ENCODE results near the gene IFNAR1.

GRCh38 chr21:33305344-33305671 is 19.5 kb upstream of the IFNAR1 start:
- no peak for TF ChIP-seq CTCF (IDR thresholded peaks at IDR 0.05)
- no peak for TF ChIP-seq EP300 (IDR thresholded peaks at IDR 0.05)
- no peak for TF ChIP-seq POLR2A (IDR thresholded peaks at IDR 0.05)
